HEK293 (cell line): ENCODE data around the gene SUSD6.

Source experiments
- BCL11A ChIP-seq: fragments of 450-650 bp; formaldehyde crosslinking; IDR thresholded peaks from 2 replicates; pipeline ENCODE4 v1.5.1; 2016; ENCODE audit warnings: low read depth, missing biosample characterization, missing genetic modification characterization
- GLIS1 ChIP-seq: fragments of 450-650 bp; formaldehyde crosslinking; IDR thresholded peaks from 2 replicates; pipeline ENCODE4 v1.5.1; 2016; ENCODE audit warnings: missing biosample characterization, missing genetic modification characterization
- INSM2 ChIP-seq: fragments of 450-650 bp; formaldehyde crosslinking; IDR thresholded peaks from 2 replicates; pipeline ENCODE4 v1.5.1; 2016; ENCODE audit warnings: missing biosample characterization, missing genetic modification characterization
- KLF8 ChIP-seq: fragments of 450-650 bp; formaldehyde crosslinking; IDR thresholded peaks from 2 replicates; pipeline ENCODE4 v1.5.1; 2016; ENCODE audit warnings: missing biosample characterization, missing genetic modification characterization
- MEIS1 ChIP-seq: sonication (generic); formaldehyde crosslinking; IDR thresholded peaks from 2 replicates; pipeline ENCODE4 v1.8.1; 2022; ENCODE audit warnings: missing genetic modification reagents, mild to moderate bottlenecking, borderline replicate concordance
- MYNN ChIP-seq: fragments of 450-650 bp; formaldehyde crosslinking; IDR thresholded peaks from 2 replicates; pipeline ENCODE4 v1.5.1; 2016; ENCODE audit warnings: missing biosample characterization, missing genetic modification characterization, borderline replicate concordance
- SP7 ChIP-seq: fragments of 450-650 bp; formaldehyde crosslinking; IDR thresholded peaks from 2 replicates; pipeline ENCODE4 v1.5.1; 2016; ENCODE audit warnings: missing biosample characterization, missing genetic modification characterization
- WT1 ChIP-seq: fragments of 450-650 bp; formaldehyde crosslinking; IDR thresholded peaks from 2 replicates; pipeline ENCODE4 v1.5.1; 2016; ENCODE audit warnings: missing biosample characterization, missing genetic modification characterization
- ZBTB10 ChIP-seq: fragments of 450-650 bp; formaldehyde crosslinking; IDR thresholded peaks from 2 replicates; pipeline ENCODE4 v1.5.1; 2016; ENCODE audit warnings: missing biosample characterization, missing genetic modification characterization
- ZBTB11 ChIP-seq: fragments of 450-650 bp; formaldehyde crosslinking; conservative IDR thresholded peaks from 2 replicates; pipeline ENCODE4 v1.5.1; 2016; ENCODE audit warnings: low read depth, missing biosample characterization, missing genetic modification characterization
- ZBTB6 ChIP-seq: fragments of 450-650 bp; formaldehyde crosslinking; IDR thresholded peaks from 2 replicates; pipeline ENCODE4 v1.5.1; 2017; ENCODE audit warnings: missing biosample characterization, missing genetic modification characterization
- ZBTB7A ChIP-seq: fragments of 450-650 bp; formaldehyde crosslinking; IDR thresholded peaks from 2 replicates; pipeline ENCODE4 v1.5.1; 2016; ENCODE audit warnings: low read depth, missing biosample characterization, missing genetic modification characterization
- ZNF112 ChIP-seq: fragments of 450-650 bp; formaldehyde crosslinking; IDR thresholded peaks from 2 replicates; pipeline ENCODE4 v1.5.0; 2017; ENCODE audit warnings: missing biosample characterization, missing genetic modification characterization
- ZNF132 ChIP-seq: fragments of 450-650 bp; formaldehyde crosslinking; IDR thresholded peaks from 2 replicates; pipeline ENCODE4 v1.5.1; 2017; ENCODE audit warnings: missing biosample characterization, missing genetic modification characterization, borderline replicate concordance
- ZNF155 ChIP-seq: fragments of 450-650 bp; formaldehyde crosslinking; IDR thresholded peaks from 2 replicates; pipeline ENCODE4 v1.5.1; 2016; ENCODE audit warnings: missing biosample characterization, missing genetic modification characterization
- ZNF157 ChIP-seq: fragments of 450-650 bp; formaldehyde crosslinking; IDR thresholded peaks from 2 replicates; pipeline ENCODE4 v1.5.1; 2016; ENCODE audit warnings: missing biosample characterization, missing genetic modification characterization
- ZNF266 ChIP-seq: fragments of 450-650 bp; formaldehyde crosslinking; IDR thresholded peaks from 2 replicates; pipeline ENCODE4 v1.5.1; 2016; ENCODE audit warnings: missing biosample characterization, missing genetic modification characterization, low read depth
- ZNF274 ChIP-seq, 2 experiments: fragments of 200-500 bp in 1 of 2; fragments of 450-650 bp in 1 of 2; sonication (Bioruptor generic) in 1 of 2; formaldehyde crosslinking in 1 of 2; IDR thresholded peaks; 2 replicates each; pipeline versions ENCODE4 v1.5.1 to v1.6.1; 2014 to 2016; ENCODE audit warnings: borderline replicate concordance in 1 of 2, inconsistent platforms in 1 of 2, low read length in 1 of 2, missing biosample characterization in 1 of 2, missing genetic modification characterization in 1 of 2
- ZNF335 ChIP-seq: fragments of 450-650 bp; formaldehyde crosslinking; conservative IDR thresholded peaks from 2 replicates; pipeline ENCODE4 v1.5.1; 2016; ENCODE audit warnings: missing biosample characterization, missing genetic modification characterization
- ZNF354C ChIP-seq: fragments of 450-650 bp; formaldehyde crosslinking; IDR thresholded peaks from 2 replicates; pipeline ENCODE4 v1.5.1; 2016; ENCODE audit warnings: missing biosample characterization, missing genetic modification characterization, low read depth, borderline replicate concordance
- ZNF37A ChIP-seq: fragments of 450-650 bp; IDR thresholded peaks from 2 replicates; pipeline ENCODE4 v1.5.1; 2018; ENCODE audit warnings: missing biosample characterization, missing genetic modification characterization
- ZNF394 ChIP-seq: fragments of 450-650 bp; formaldehyde crosslinking; IDR thresholded peaks from 2 replicates; pipeline ENCODE4 v1.5.1; 2016; ENCODE audit warnings: missing biosample characterization, missing genetic modification characterization, mild to moderate bottlenecking, moderate library complexity, borderline replicate concordance
- ZNF48 ChIP-seq: fragments of 450-650 bp; formaldehyde crosslinking; IDR thresholded peaks from 2 replicates; pipeline ENCODE4 v1.5.1; 2016; ENCODE audit warnings: missing biosample characterization, missing genetic modification characterization
- ZNF549 ChIP-seq: fragments of 450-650 bp; IDR thresholded peaks from 2 replicates; pipeline ENCODE4 v1.5.1; 2018; ENCODE audit warnings: missing biosample characterization, missing genetic modification characterization, mild to moderate bottlenecking, inconsistent platforms, moderate library complexity
- ZNF560 ChIP-seq: fragments of 450-650 bp; formaldehyde crosslinking; IDR thresholded peaks from 2 replicates; pipeline ENCODE4 v1.5.1; 2017; ENCODE audit warnings: missing biosample characterization, missing genetic modification characterization, borderline replicate concordance
- ZNF600 ChIP-seq: fragments of 450-650 bp; formaldehyde crosslinking; IDR thresholded peaks from 2 replicates; pipeline ENCODE4 v1.5.1; 2016; ENCODE audit warnings: missing biosample characterization, missing genetic modification characterization
- ZNF654 ChIP-seq: fragments of 450-650 bp; formaldehyde crosslinking; IDR thresholded peaks from 2 replicates; pipeline ENCODE4 v1.5.1; 2016; ENCODE audit warnings: low read depth, missing biosample characterization, missing genetic modification characterization
- ZNF660 ChIP-seq: fragments of 450-650 bp; IDR thresholded peaks from 2 replicates; pipeline ENCODE4 v1.5.1; 2018; ENCODE audit warnings: missing biosample characterization, mild to moderate bottlenecking, missing genetic modification characterization
- ZNF792 ChIP-seq: fragments of 450-650 bp; formaldehyde crosslinking; IDR thresholded peaks from 2 replicates; pipeline ENCODE4 v1.5.1; 2016; ENCODE audit warnings: missing biosample characterization, missing genetic modification characterization
- ZNF830 ChIP-seq: fragments of 450-650 bp; IDR thresholded peaks from 2 replicates; pipeline ENCODE4 v1.5.0; 2018; ENCODE audit warnings: missing biosample characterization, missing genetic modification characterization, low read depth, mild to moderate bottlenecking, moderate library complexity

The SUSD6 gene

GRCh38 chr14:69574263-69574953, 37.0 kb upstream of the SUSD6 start, which contains the start of gene CCDC177 (continued):
- TF ChIP-seq ZNF549 (tag by site-specific recombination) (no peak), ZBTB10 (tag by site-specific recombination) (no peak), ZNF274 (IDR thresholded peaks at IDR 0.05; ENCODE audit: low read length) (no peak), ZNF274 (tag by site-specific recombination; IDR thresholded peaks at IDR 0.05; ENCODE audit: borderline replicate concordance) (no peak), SP7 (tag by site-specific recombination) (no peak), ZBTB6 (tag by site-specific recombination) (no peak), ZNF112 (tag by site-specific recombination) (no peak), ZNF660 (tag by site-specific recombination) (no peak), ZBTB11 (tag by site-specific recombination) (peak; percentile 54), ZNF132 (tag by site-specific recombination) (no peak), ZNF600 (tag by site-specific recombination) (peak; percentile 63; the same call in 1 of the 2 replicates), ZNF792 (tag by site-specific recombination) (no peak), MYNN (no peak), MEIS1 (no peak), BCL11A (tag by site-specific recombination) (no peak), ZNF157 (no peak), ZNF48 (tag by site-specific recombination) (no peak), ZNF394 (peak; percentile 61; the same call in 1 of the 2 replicates), KLF8 (no peak), ZNF354C (no peak), ZNF335 (tag by site-specific recombination) (peak; percentile 67), GLIS1 (peak; percentile 40; the same call in 1 of the 2 replicates), ZNF830 (no peak), ZBTB7A (tag by site-specific recombination) (no peak), ZNF37A (tag by site-specific recombination) (no peak), WT1 (tag by site-specific recombination) (no peak), ZNF560 (no peak), ZNF266 (tag by site-specific recombination) (no peak), ZNF654 (tag by site-specific recombination) (peak; percentile 42), ZNF155 (tag by site-specific recombination) (no peak), INSM2 (tag by site-specific recombination) (no peak)
